Measurements from ENCODE around the gene EFHC2.

EFHC2 gene

DNA sequence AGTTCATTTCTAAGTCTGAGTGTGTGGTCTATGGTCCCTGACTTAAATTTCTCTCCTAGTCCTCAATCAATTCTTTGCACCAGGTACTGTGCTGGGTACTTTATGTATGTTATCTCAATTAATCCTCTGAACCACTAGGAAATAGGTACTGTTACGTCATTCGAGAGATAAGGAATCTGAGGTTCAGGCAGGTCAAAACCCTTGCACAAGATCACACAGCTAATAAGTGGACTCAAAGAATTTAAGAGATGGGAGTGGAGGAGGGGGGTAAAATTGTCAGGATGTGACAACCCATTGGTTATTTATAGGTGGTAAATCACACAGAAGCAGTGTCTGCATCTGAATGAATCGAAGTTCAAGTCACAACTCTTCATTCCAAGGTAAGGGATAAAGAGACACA is 169.4 kb downstream of the EFHC2 start:
- Mint-ChIP-seq H3K27me3 (peaks cover 25% of the 10 kb centered on the region), H3K4me1 (ENCODE audit: low read depth) (no peaks in the 10 kb centered on the region), H3K4me3 (no peak overlapping the region), H3K9me3 (peaks cover 4% of the 10 kb centered on the region), H3K27ac (no peak overlapping the region), H3K36me3 (ENCODE audit: low read depth) (no peaks in the 10 kb centered on the region)
- DNase-seq: no peak

GRCh38 chrX:44173219-44173618 is 170.3 kb downstream of the EFHC2 start:
- Mint-ChIP-seq H3K27ac (no peak overlapping the region), H3K9me3 (peaks cover 4% of the 10 kb centered on the region)

GRCh38 chrX:44167116-44167515 is 176.4 kb downstream of the EFHC2 start:
- no peak for DNase-seq
- H3K9me3 Mint-ChIP-seq: no peaks in the 10 kb centered on the region
- H3K27ac Mint-ChIP-seq: no peak overlapping the region
- peaks cover 22% of the 10 kb centered on the region for H3K27me3 Mint-ChIP-seq
- H3K4me3 Mint-ChIP-seq: no peak overlapping the region
- H3K4me1 Mint-ChIP-seq (ENCODE audit: low read depth): no peaks in the 10 kb centered on the region
- H3K36me3 Mint-ChIP-seq (ENCODE audit: low read depth): no peaks in the 10 kb centered on the region

More at GRCh38 chrX:44173219-44173618, 170.3 kb downstream of the EFHC2 start:
- no peak for DNase-seq
- Mint-ChIP-seq H3K27me3 (peaks cover 30% of the 10 kb centered on the region), H3K4me1 (ENCODE audit: low read depth) (no peaks in the 10 kb centered on the region), H3K4me3 (no peak overlapping the region), H3K36me3 (ENCODE audit: low read depth) (no peaks in the 10 kb centered on the region)

- no peaks in the 10 kb centered on the region for H3K9me3 Mint-ChIP-seq
These were observed 180.5 kb downstream of the EFHC2 start for GRCh38 chrX:44162964-44163475.

GRCh38 chrX:44157858-44158257 is 185.6 kb downstream of the EFHC2 start:
- no peak for DNase-seq
- H3K27ac Mint-ChIP-seq: no peak overlapping the region

More at GRCh38 chrX:44162964-44163475, 180.5 kb downstream of the EFHC2 start:
- no peak overlapping the region for H3K27ac Mint-ChIP-seq
- H3K4me3 Mint-ChIP-seq: no peak overlapping the region
- H3K36me3 Mint-ChIP-seq (ENCODE audit: low read depth): no peaks in the 10 kb centered on the region
- H3K27me3 Mint-ChIP-seq: peaks cover 15% of the 10 kb centered on the region
- no peak for DNase-seq
- no peaks in the 10 kb centered on the region for H3K4me1 Mint-ChIP-seq (ENCODE audit: low read depth)

GRCh38 chrX:44157283-44157682 is 186.2 kb downstream of the EFHC2 start:
- no peak overlapping the region for H3K27ac Mint-ChIP-seq
- no peak for DNase-seq
- no peak overlapping the region for H3K4me3 Mint-ChIP-seq
- H3K4me1 Mint-ChIP-seq (ENCODE audit: low read depth): no peaks in the 10 kb centered on the region
- no peaks in the 10 kb centered on the region for H3K9me3 Mint-ChIP-seq
- no peaks in the 10 kb centered on the region for H3K36me3 Mint-ChIP-seq (ENCODE audit: low read depth)
- peaks cover 29% of the 10 kb centered on the region for H3K27me3 Mint-ChIP-seq

More at GRCh38 chrX:44157858-44158257, 185.6 kb downstream of the EFHC2 start:
- no peak overlapping the region for H3K4me3 Mint-ChIP-seq
- no peaks in the 10 kb centered on the region for H3K36me3 Mint-ChIP-seq (ENCODE audit: low read depth)
- H3K4me1 Mint-ChIP-seq (ENCODE audit: low read depth): no peaks in the 10 kb centered on the region
- no peaks in the 10 kb centered on the region for H3K9me3 Mint-ChIP-seq
- H3K27me3 Mint-ChIP-seq: peaks cover 28% of the 10 kb centered on the region

DNA sequence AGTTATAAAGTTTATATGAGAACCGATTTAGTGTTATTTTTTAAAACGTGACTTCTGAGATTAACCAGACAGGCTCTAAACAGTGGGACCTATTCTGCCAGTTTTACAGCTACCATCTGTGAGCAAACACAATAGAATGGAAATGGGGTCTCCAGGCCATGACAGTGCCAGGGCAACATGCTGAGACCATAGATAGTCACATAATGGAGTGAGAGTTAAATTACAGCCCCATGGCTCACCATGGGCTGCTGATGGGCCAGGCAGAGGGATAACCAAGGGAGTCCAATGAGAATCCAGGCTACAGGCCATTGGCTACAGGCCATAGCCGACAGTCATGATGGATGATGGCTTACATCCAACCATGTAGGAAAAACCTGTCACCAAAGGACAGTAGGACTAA is 186.7 kb downstream of the EFHC2 start:
- no peaks in the 10 kb centered on the region for H3K9me3 Mint-ChIP-seq
- no peak for DNase-seq
- H3K4me1 Mint-ChIP-seq (ENCODE audit: low read depth): no peaks in the 10 kb centered on the region
- no peak overlapping the region for H3K4me3 Mint-ChIP-seq
- H3K36me3 Mint-ChIP-seq (ENCODE audit: low read depth): no peaks in the 10 kb centered on the region
- H3K27ac Mint-ChIP-seq: no peak overlapping the region
- peaks cover 26% of the 10 kb centered on the region for H3K27me3 Mint-ChIP-seq

DNA sequence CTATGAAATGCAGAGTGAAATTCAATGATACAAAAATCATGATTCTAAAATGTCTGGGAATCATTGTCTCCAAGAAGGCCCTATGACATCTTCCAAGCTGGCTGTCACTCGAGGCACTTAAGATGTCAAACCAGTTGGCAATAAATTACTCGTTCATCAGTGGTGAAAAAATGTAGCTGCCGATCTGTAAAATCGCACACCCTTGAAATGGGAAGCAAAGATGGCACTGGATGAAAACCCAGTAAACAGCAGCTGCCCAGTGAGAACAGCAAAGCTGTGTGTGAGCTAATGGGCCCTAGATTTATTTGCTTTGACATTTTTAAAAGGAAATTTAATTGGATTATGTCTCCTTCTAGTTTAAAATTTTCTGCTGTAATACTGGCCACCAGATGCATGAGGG is 188.3 kb downstream of the EFHC2 start:
- H3K9me3 Mint-ChIP-seq: no peaks in the 10 kb centered on the region
- no peaks in the 10 kb centered on the region for H3K36me3 Mint-ChIP-seq (ENCODE audit: low read depth)
- H3K4me3 Mint-ChIP-seq: no peak overlapping the region
- H3K27me3 Mint-ChIP-seq: peaks cover 29% of the 10 kb centered on the region
- DNase-seq: no peak
- H3K27ac Mint-ChIP-seq: no peak overlapping the region
- no peaks in the 10 kb centered on the region for H3K4me1 Mint-ChIP-seq (ENCODE audit: low read depth)

DNA sequence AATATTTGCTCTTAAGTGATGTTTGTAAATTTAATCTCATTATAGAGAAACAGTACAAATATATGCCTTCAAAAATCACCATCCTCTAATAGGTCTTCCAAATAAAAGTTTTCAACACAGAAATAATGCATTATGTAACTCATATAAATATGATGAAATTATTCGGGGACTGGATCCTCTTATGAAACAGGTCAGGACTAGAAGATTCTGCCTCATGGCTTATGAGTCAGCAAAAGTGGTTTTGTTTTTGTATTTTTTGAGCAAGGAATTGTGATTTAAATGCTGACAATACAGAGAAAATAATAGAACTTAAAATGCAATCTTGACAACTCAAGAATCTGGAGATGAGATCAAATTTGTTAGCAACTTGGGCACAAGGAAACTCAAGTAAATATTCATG is 190.6 kb downstream of the EFHC2 start:
- Mint-ChIP-seq H3K4me1 (ENCODE audit: low read depth) (no peaks in the 10 kb centered on the region), H3K27me3 (peaks cover 28% of the 10 kb centered on the region), H3K9me3 (no peaks in the 10 kb centered on the region), H3K36me3 (ENCODE audit: low read depth) (no peaks in the 10 kb centered on the region), H3K4me3 (no peak overlapping the region), H3K27ac (no peak overlapping the region)
- no peak for DNase-seq

DNA sequence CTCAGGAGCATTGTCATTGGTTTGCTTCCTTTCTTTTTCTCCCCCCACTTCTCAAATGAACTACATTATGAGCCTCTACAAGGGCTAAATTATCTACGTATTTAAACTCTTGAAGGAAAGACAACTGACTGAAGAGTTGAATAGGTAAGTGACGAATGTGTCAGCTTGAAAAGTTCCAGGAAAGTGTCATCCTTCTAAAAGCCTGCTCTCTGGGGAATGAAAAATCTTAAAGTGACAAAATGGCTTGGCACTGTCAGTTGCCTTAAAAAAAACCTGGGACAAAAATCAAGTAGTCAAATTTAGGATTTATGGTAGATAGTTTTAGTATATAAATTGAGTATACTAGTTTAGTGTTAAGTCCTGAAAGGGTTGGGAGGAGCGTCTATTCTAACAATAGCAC is 196.3 kb downstream of the EFHC2 start:
- no peaks in the 10 kb centered on the region for H3K9me3 Mint-ChIP-seq
- peaks cover 38% of the 10 kb centered on the region for H3K27me3 Mint-ChIP-seq
- H3K27ac Mint-ChIP-seq: no peak overlapping the region
- DNase-seq: no peak
- no peaks in the 10 kb centered on the region for H3K4me1 Mint-ChIP-seq (ENCODE audit: low read depth)
- no peaks in the 10 kb centered on the region for H3K36me3 Mint-ChIP-seq (ENCODE audit: low read depth)
- H3K4me3 Mint-ChIP-seq: no peak overlapping the region

DNA sequence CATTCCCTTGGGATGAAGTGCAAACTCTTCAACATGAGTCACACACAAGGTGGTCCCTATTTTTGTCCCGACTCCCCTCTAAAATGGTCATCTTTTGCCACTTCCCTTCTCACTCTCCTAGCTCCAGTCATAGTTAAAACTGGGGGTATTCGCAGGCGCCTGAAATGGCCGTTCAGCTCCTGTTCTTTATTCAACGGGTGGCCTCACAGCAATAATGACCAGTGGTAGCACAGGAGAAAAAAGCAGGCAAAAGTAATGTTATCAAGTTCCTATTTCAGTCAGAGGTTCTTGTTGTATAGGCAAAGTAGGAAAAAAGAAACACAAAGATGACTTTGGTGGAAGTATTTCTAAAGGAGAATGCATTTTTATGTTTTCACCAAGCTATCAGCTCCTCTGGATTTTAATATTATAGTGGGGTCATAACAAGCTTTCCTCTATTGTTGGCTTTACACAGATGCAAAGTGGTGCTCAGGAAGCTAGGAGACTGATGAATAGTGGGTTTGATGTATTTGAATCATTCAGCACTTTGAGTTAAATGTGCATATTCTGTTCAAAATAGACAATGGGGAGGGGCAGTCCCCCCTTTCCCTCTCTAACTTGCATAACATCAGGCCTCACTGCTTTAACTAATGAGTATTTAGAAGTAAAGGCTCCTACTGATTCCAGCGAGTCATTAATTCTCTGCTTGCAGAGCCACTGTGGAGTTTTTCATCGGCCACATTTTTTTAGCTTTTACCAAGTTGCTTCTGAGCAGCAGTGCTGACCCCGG is 199.1 kb downstream of the EFHC2 start:
- H3K9me3 Mint-ChIP-seq: no peaks in the 10 kb centered on the region
- no peak overlapping the region for H3K4me3 Mint-ChIP-seq
- no peak overlapping the region for H3K27ac Mint-ChIP-seq
- H3K27me3 Mint-ChIP-seq: peaks cover 40% of the 10 kb centered on the region
- no peaks in the 10 kb centered on the region for H3K36me3 Mint-ChIP-seq (ENCODE audit: low read depth)
- DNase-seq: no peak
- no peaks in the 10 kb centered on the region for H3K4me1 Mint-ChIP-seq (ENCODE audit: low read depth)

- Mint-ChIP-seq H3K27me3 (peaks cover 35% of the 10 kb centered on the region), H3K4me1 (ENCODE audit: low read depth) (no peaks in the 10 kb centered on the region), H3K4me3 (no peak overlapping the region), H3K9me3 (peaks cover 4% of the 10 kb centered on the region), H3K36me3 (ENCODE audit: low read depth) (no peaks in the 10 kb centered on the region), H3K27ac (no peak overlapping the region)
- no peak for DNase-seq
These were observed 200.3 kb downstream of the EFHC2 start for GRCh38 chrX:44143061-44143602.

DNA sequence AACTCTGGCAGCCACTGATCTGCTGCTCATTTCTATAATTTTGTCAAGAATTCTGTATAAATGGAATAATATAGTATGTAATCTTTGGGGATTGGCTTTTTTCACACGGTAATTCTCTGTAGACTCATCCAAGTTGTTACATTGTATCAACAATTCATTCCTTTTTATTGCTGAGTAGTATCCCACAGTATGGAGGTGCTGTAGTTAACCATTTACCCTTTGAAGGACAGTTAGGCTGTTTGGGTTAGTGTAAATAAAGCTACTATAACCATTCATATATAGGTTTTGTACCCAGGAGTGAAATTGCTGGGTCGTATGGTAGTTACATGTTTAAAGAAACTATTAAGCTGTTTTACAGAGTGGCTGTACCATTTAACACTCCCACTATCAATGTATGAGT is 213.3 kb downstream of the EFHC2 start:
- Mint-ChIP-seq H3K9me3 (no peaks in the 10 kb centered on the region), H3K36me3 (ENCODE audit: low read depth) (no peaks in the 10 kb centered on the region), H3K4me1 (ENCODE audit: low read depth) (no peaks in the 10 kb centered on the region), H3K27me3 (peaks cover 49% of the 10 kb centered on the region), H3K27ac (no peak overlapping the region), H3K4me3 (no peak overlapping the region)
- DNase-seq: no peak

GRCh38 chrX:44113337-44113736 is 230.1 kb downstream of the EFHC2 start:
- DNase-seq: no peak
- Mint-ChIP-seq H3K9me3 (no peaks in the 10 kb centered on the region), H3K27me3 (peaks cover 25% of the 10 kb centered on the region), H3K27ac (no peak overlapping the region), H3K4me3 (no peak overlapping the region), H3K36me3 (ENCODE audit: low read depth) (no peaks in the 10 kb centered on the region), H3K4me1 (ENCODE audit: low read depth) (no peaks in the 10 kb centered on the region)

DNA sequence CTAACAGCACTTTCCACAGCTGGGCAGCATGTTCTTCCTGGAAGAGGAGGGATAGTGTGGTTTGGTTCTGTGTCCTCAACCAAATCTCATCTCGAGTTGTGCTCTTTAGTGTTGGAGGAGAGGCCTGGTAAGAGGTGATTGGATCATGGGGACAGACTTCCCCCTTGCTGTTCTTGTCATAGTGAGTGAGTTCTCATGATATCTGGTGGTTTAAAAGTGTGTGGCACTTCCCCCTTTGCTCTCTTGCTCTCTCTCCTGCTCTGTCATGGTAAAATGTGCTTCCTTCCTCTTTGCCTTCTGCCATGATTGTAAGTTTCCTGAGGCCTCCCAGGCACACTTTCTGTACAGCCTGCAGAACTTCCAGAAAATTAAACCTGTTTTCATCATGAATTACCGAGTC is 236.6 kb downstream of the EFHC2 start:
- H3K4me3 Mint-ChIP-seq: no peak overlapping the region
- no peak for DNase-seq
- no peak overlapping the region for H3K27ac Mint-ChIP-seq
- no peaks in the 10 kb centered on the region for H3K9me3 Mint-ChIP-seq
- no peaks in the 10 kb centered on the region for H3K36me3 Mint-ChIP-seq (ENCODE audit: low read depth)
- H3K27me3 Mint-ChIP-seq: peaks cover 39% of the 10 kb centered on the region
- H3K4me1 Mint-ChIP-seq (ENCODE audit: low read depth): no peaks in the 10 kb centered on the region
